Upper lobe of left lung (tissue), 4 donors: ENCODE results near the gene ANKRD23.

Experiments
- CTCF ChIP-seq, 6 experiments: fragments of 450-650 bp in 4 of 6; fragments of 200-600 bp in 2 of 6; sonication (generic) in 2 of 6; IDR thresholded peaks; one replicate each; pipeline ENCODE4 v1.5.1; 2016 to 2019; ENCODE audit warnings: antibody characterized with exemption in 6 of 6
- EP300 ChIP-seq, 4 donors: sonication (generic); formaldehyde crosslinking; IDR thresholded peaks; one replicate each; pipeline ENCODE4 v1.5.1; 2017; ENCODE audit warnings: antibody characterized with exemption in 4 of 4, control low read depth in 2 of 4
- POLR2A ChIP-seq, 4 donors: fragments of 450-650 bp; IDR thresholded peaks; one replicate each; pipeline ENCODE4 v1.5.1; 2016 to 2017; ENCODE audit warnings: antibody characterized with exemption in 4 of 4, mild to moderate bottlenecking in 2 of 4
- POLR2AphosphoS5 ChIP-seq, 2 donors: sonication (generic); formaldehyde crosslinking; IDR thresholded peaks; one replicate each; pipeline ENCODE4 v1.5.1; 2017; ENCODE audit warnings: antibody characterized with exemption in 2 of 2

DNA sequence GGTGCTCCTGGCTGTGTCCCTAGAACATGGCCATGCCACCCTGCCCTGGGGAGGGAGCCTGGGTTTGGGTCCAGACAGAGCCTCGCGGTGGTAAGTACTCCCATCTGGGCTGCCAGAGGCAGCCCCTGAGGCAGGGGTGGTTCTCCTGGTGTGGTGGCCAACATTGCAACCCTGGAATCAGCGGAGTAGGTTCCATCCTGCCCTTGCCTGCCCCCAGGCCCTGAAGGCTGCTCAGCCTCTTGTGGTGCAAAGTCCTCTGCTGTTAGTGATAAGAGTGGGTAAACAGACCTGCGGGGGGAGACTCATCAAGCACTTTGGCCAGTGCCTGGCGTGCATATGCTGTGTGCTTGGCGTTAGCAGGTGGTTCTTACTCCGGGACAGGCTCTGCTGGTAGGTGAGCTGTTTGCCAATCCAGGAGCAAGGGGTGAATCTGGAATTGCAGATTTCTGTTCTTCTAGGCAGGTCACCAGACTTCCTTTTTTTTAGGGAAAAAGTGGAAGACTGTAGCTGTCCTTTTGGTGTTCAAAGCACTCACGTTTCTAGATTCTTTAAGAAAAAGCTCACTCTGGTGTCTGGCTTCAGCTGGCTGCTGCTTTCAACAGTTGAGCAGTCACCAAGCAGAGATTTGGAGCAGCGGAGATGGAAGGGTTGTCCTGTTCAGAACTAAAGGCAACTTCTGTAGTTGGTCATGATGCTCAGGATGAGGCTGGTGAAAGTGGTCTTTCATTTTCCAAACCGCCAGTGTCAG lies 24.5 kb downstream of the ANKRD23 start:
- TF ChIP-seq POLR2A (IDR thresholded peaks at IDR 0.05) (no peak), CTCF (IDR thresholded peaks at IDR 0.05) (no peak), POLR2AphosphoS5 (IDR thresholded peaks at IDR 0.05) (no peak), EP300 (IDR thresholded peaks at IDR 0.05) (no peak)
